ENCODE measurements around the gene FOXE1.

The FOXE1 gene

GRCh38 chr9:97858826-97859225 lies 5.8 kb downstream of the FOXE1 start:
- TF ChIP-seq FOXM1 (IDR thresholded peaks at IDR 0.05; ENCODE audit: borderline replicate concordance, low read depth) (no peak), USF1 (IDR thresholded peaks at IDR 0.05) (no peak), REST (IDR thresholded peaks at IDR 0.05; ENCODE audit: low read depth) (no peak), YY1 (IDR thresholded peaks at IDR 0.05; ENCODE audit: low read depth) (no peak), NFIC (IDR thresholded peaks at IDR 0.05) (no peak), EGR1 (IDR thresholded peaks at IDR 0.05) (no peak), CREB1 (IDR thresholded peaks at IDR 0.05; ENCODE audit: low read depth) (no peak), RAD21 (IDR thresholded peaks at IDR 0.05; ENCODE audit: low read depth) (no peak), TCF12 (IDR thresholded peaks at IDR 0.05; ENCODE audit: low read depth) (no peak)

- no peak for TF ChIP-seq CEBPB (IDR thresholded peaks at IDR 0.05)
- TF ChIP-seq TCF12 (IDR thresholded peaks at IDR 0.05; ENCODE audit: low read depth), result no peak
- TF ChIP-seq CREB1 (IDR thresholded peaks at IDR 0.05; ENCODE audit: low read depth), result no peak
- no peak for TF ChIP-seq ZBTB7A (IDR thresholded peaks at IDR 0.05; ENCODE audit: low read depth)
Measured at GRCh38 chr9:97859346-97859745, 6.3 kb downstream of the FOXE1 start.

- TF ChIP-seq RAD21 (IDR thresholded peaks at IDR 0.05; ENCODE audit: low read depth) (no peak), REST (IDR thresholded peaks at IDR 0.05; ENCODE audit: low read depth) (no peak), ZBTB7A (IDR thresholded peaks at IDR 0.05; ENCODE audit: low read depth) (no peak), USF1 (IDR thresholded peaks at IDR 0.05) (no peak)
Measured at GRCh38 chr9:97860451-97861147, 7.6 kb downstream of the FOXE1 start.

GRCh38 chr9:97861148-97861475 lies 8.1 kb downstream of the FOXE1 start:
- TF ChIP-seq ZBTB7A (IDR thresholded peaks at IDR 0.05; ENCODE audit: low read depth) (no peak), FOXM1 (IDR thresholded peaks at IDR 0.05; ENCODE audit: borderline replicate concordance, low read depth) (no peak), NFIC (IDR thresholded peaks at IDR 0.05) (no peak), CREB1 (IDR thresholded peaks at IDR 0.05; ENCODE audit: low read depth) (no peak), USF1 (IDR thresholded peaks at IDR 0.05) (no peak)

- no peak for TF ChIP-seq TEAD4 (IDR thresholded peaks at IDR 0.05)
- no peak for TF ChIP-seq EGR1 (IDR thresholded peaks at IDR 0.05)
Measured at GRCh38 chr9:97863314-97863713, 10.3 kb downstream of the FOXE1 start.

- TF ChIP-seq YY1 (IDR thresholded peaks at IDR 0.05; ENCODE audit: low read depth) (no peak), USF1 (IDR thresholded peaks at IDR 0.05) (no peak), RAD21 (IDR thresholded peaks at IDR 0.05; ENCODE audit: low read depth) (no peak), CEBPB (IDR thresholded peaks at IDR 0.05) (no peak), TAF1 (IDR thresholded peaks at IDR 0.05; ENCODE audit: low read depth) (no peak), CREB1 (IDR thresholded peaks at IDR 0.05; ENCODE audit: low read depth) (no peak), NFIC (IDR thresholded peaks at IDR 0.05) (no peak), MAX (IDR thresholded peaks at IDR 0.05) (no peak), EP300 (IDR thresholded peaks at IDR 0.05; ENCODE audit: borderline replicate concordance) (no peak), REST (IDR thresholded peaks at IDR 0.05; ENCODE audit: low read depth) (no peak), TCF12 (IDR thresholded peaks at IDR 0.05; ENCODE audit: low read depth) (no peak), FOXM1 (IDR thresholded peaks at IDR 0.05; ENCODE audit: borderline replicate concordance, low read depth) (no peak), TEAD4 (IDR thresholded peaks at IDR 0.05) (no peak), ZBTB7A (IDR thresholded peaks at IDR 0.05; ENCODE audit: low read depth) (no peak), EGR1 (IDR thresholded peaks at IDR 0.05) (no peak)
Measured at GRCh38 chr9:97864396-97864795, 11.4 kb downstream of the FOXE1 start.

Measured in Ishikawa (cell line).